GM12873 (cell line): Measurements from ENCODE around the gene MISP3.

Experiments used
- CTCF ChIP-seq: IDR thresholded peaks from 2 replicates; pipeline ENCODE4 v1.5.1; 2012; ENCODE audit warnings: low read depth, mild to moderate bottlenecking, moderate library complexity, low read length, control low read depth; ENCODE audit not compliant: insufficient read depth; ENCODE audit errors: missing control alignments

Gene MISP3

GRCh38 chr19:14102756-14103155, 30.2 kb downstream of the MISP3 start:
- no peak for TF ChIP-seq CTCF

GRCh38 chr19:14103310-14103709, 30.7 kb downstream of the MISP3 start:
- TF ChIP-seq CTCF = peak; percentile 13

DNA sequence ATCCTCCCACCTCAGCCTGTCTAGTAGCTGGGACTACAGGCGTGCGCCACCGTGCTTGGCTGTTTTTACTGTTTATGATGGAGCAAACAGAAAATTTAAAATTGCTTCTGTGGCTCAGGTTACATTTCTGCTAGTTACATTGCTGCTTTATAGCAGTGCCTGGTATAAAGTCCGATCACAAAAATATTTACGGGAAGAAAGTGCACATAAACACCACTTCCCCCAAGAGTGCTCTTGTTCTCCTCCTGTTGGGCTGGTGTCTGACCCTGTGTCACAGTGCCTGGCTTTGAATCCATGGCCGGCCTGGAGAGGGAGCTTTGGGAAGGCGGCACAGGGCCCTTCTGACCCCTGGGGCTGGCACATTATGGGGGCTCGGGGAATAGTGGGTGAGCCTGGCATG, 33.1 kb downstream of the MISP3 start:
- no peak for TF ChIP-seq CTCF

GRCh38 chr19:14106840-14107239, 34.3 kb downstream of the MISP3 start:
- no peak for TF ChIP-seq CTCF

GRCh38 chr19:14107581-14108461, 35.2 kb downstream of the MISP3 start:
- no peak for TF ChIP-seq CTCF

DNA sequence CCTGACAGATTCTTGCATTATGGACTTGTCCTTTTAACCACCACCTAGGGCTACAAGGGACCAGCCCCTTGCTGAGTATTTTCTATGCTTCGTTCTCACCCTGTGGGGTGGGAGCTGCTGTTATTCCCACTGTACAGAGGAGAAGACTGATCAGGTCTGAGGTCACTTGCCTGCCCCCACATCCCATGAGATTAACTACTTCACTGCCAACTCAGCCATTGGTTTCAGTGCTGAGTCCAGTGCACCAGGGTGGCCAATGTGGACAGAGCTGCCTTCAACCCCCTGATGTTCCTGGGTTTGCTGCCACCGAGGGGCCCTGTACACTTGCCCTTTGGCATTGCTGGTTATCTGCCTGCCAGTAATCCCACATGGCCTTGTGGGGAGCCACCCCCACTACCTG, 38.1 kb downstream of the MISP3 start:
- no peak for TF ChIP-seq CTCF

DNA sequence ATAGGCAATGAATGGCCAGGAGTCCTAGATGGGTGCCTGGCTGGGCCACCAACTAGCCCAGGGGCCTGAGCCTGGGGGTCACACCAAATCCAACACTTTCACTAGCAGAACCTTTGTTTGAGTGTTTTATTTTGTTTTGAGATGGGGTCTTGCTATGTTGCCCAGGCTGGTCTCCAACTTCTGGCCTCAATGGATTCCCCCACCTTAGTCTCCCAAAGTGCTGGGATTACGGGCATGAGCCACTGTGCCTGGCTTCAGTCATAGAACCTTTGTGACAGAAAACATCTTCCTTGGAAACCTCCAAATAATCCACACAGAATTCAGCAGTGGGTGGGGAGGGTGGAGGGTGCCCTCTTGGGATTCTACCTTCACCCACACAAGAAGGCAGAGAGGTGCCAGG, 38.9 kb downstream of the MISP3 start:
- no peak for TF ChIP-seq CTCF
